ENCODE results near the gene ZNF584.
A peak's percentile ranks its signal among the peaks of the same experiment; 100 is the strongest.

The ZNF584 gene

GRCh38 chr19:58385891-58386575 is 22.4 kb upstream of the ZNF584 start:
- DNase-seq (ENCODE audit: low read depth in 3 of 3, low spot score in 1 of 3) = no peak

GRCh38 chr19:58386576-58387337 is 21.7 kb upstream of the ZNF584 start, which contains the start of gene RPS5:
Gene RPS5, plus strand, starts transcription at chr19:58387269. Its CDS starts 869 bp downstream, at chr19:58388138.
- DNase-seq (ENCODE audit: low read depth in 3 of 3, low spot score in 1 of 3) = peak; percentile 89 to 94 (median 92)

- DNase-seq (ENCODE audit: low read depth in 3 of 3, low spot score in 1 of 3) = no peak
Observed at GRCh38 chr19:58387338-58388174, 20.9 kb upstream of the ZNF584 start.

- no peak for DNase-seq (ENCODE audit: low read depth in 3 of 3, low spot score in 1 of 3)
Observed at GRCh38 chr19:58388175-58388526, 20.3 kb upstream of the ZNF584 start.

GRCh38 chr19:58392945-58393724 is 15.3 kb upstream of the ZNF584 start:
- DNase-seq (ENCODE audit: low read depth in 3 of 3, low spot score in 1 of 3) = no peak

- DNase-seq (ENCODE audit: low read depth in 3 of 3, low spot score in 1 of 3) = no peak
Observed at GRCh38 chr19:58393725-58394033, 14.8 kb upstream of the ZNF584 start.

GRCh38 chr19:58394821-58395219 is 13.6 kb upstream of the ZNF584 start:
- no peak for DNase-seq (ENCODE audit: low read depth in 3 of 3, low spot score in 1 of 3)

GRCh38 chr19:58395220-58395978 is 13.1 kb upstream of the ZNF584 start, which contains the start of gene RNF225:
Gene RNF225, plus strand, starts transcription at chr19:58395656. Its CDS starts 434 bp downstream, at chr19:58396090.
- DNase-seq (ENCODE audit: low read depth in 3 of 3, low spot score in 1 of 3) = no peak

- DNase-seq (ENCODE audit: low read depth in 3 of 3, low spot score in 1 of 3) = no peak
Observed at GRCh38 chr19:58395979-58396627, 12.3 kb upstream of the ZNF584 start.

- DNase-seq (ENCODE audit: low read depth in 3 of 3, low spot score in 1 of 3) = no peak
Observed at GRCh38 chr19:58396691-58397532, 11.5 kb upstream of the ZNF584 start.

GRCh38 chr19:58397533-58398037 is 10.9 kb upstream of the ZNF584 start:
- no peak for DNase-seq (ENCODE audit: low read depth in 3 of 3, low spot score in 1 of 3)

- DNase-seq (ENCODE audit: low read depth in 3 of 3, low spot score in 1 of 3) = no peak
Observed at GRCh38 chr19:58398087-58398486, 10.4 kb upstream of the ZNF584 start.

- DNase-seq (ENCODE audit: low read depth in 3 of 3, low spot score in 1 of 3) = no peak
Observed at GRCh38 chr19:58398545-58398944, 9.9 kb upstream of the ZNF584 start.

GRCh38 chr19:58399903-58400302 is 8.5 kb upstream of the ZNF584 start:
- no peak for DNase-seq (ENCODE audit: low read depth in 3 of 3, low spot score in 1 of 3)

GRCh38 chr19:58400316-58400915 is 8.0 kb upstream of the ZNF584 start:
- DNase-seq (ENCODE audit: low read depth in 3 of 3, low spot score in 1 of 3) = no peak

- peak; percentile 95 to 99 (median 96) for DNase-seq (ENCODE audit: low read depth in 3 of 3, low spot score in 1 of 3)
Observed at GRCh38 chr19:58400916-58401839, 7.3 kb upstream of the ZNF584 start.

GRCh38 chr19:58401840-58402421 is 6.5 kb upstream of the ZNF584 start:
- DNase-seq (ENCODE audit: low read depth in 3 of 3, low spot score in 1 of 3) = no peak

All from stimulated activated CD4-positive, alpha-beta T cell treated with anti-CD3 and anti-CD28 coated beads, TNF-alpha, amount 100 ng/mL, for 1 hour (primary cell).